Subcutaneous abdominal adipose tissue (tissue), 5 donors: Measurements from ENCODE around the gene CREBZF.

Experiments used
- H3K27ac ChIP-seq: one replicate; pipeline ENCODE4 v1.7.0; 2013; ENCODE audit warnings: low read depth, mild to moderate bottlenecking, inconsistent platforms, low read length, moderate library complexity
- H3K27me3 ChIP-seq, 5 donors: one replicate each; pipeline ENCODE4 v1.7.0; 2013; ENCODE audit warnings: low read length in 5 of 5, inconsistent platforms in 1 of 5; ENCODE audit not compliant: control insufficient read depth in 5 of 5, insufficient read depth in 4 of 5
- H3K36me3 ChIP-seq, 5 donors: one replicate each; pipeline ENCODE4 v1.7.0; 2013; ENCODE audit warnings: low read length in 5 of 5; ENCODE audit not compliant: control insufficient read depth in 5 of 5, insufficient read depth in 5 of 5
- H3K4me1 ChIP-seq, 5 donors: one replicate each; pipeline ENCODE4 v1.7.0; 2013; ENCODE audit warnings: low read length in 5 of 5, mild to moderate bottlenecking in 3 of 5, moderate library complexity in 1 of 5; ENCODE audit not compliant: control insufficient read depth in 5 of 5, insufficient read depth in 5 of 5
- H3K4me3 ChIP-seq, 5 donors: one replicate each; pipeline ENCODE4 v1.7.0; 2013; ENCODE audit warnings: low read length in 5 of 5, low read depth in 1 of 5
- H3K9ac ChIP-seq, 5 donors: one replicate each; pipeline ENCODE4 v1.7.0; 2013; ENCODE audit warnings: low read length in 5 of 5, mild to moderate bottlenecking in 4 of 5, moderate library complexity in 3 of 5
- H3K9me3 ChIP-seq, 5 donors: one replicate each; pipeline ENCODE4 v1.7.0; 2013; ENCODE audit warnings: low read length in 5 of 5; ENCODE audit not compliant: control insufficient read depth in 5 of 5
- donor health status: healthy.
- donor health status: healthy.
- donor health status: healthy.
- donor health status: healthy.
- donor health status: healthy.

The CREBZF gene

GRCh38 chr11:85664615-85665481 lies at the start of gene CREBZF:
Gene CREBZF (minus strand): TSS chr11:85665129. CDS start chr11:85664875, 254 bp downstream.
- peak within 1 kb of the TSS; percentile 98 for H3K27ac ChIP-seq
- peaks cover 4 to 39% (median 33%) of the 10 kb centered on the region in 5 donors for H3K4me1 ChIP-seq
- H3K9ac ChIP-seq: peak within 1 kb of the TSS; percentile 71 to 100 (median 98)
- H3K9me3 ChIP-seq: no peaks in the 10 kb centered on the region
- peak within 1 kb of the TSS; percentile 78 to 94 (median 90) for H3K4me3 ChIP-seq
- no peaks in the 10 kb centered on the region for H3K27me3 ChIP-seq
- peaks cover 0 to 8% (median 4%) of the 10 kb centered on the region in 5 donors for H3K36me3 ChIP-seq

GRCh38 chr11:85712953-85713352 lies 48.0 kb upstream of the CREBZF start:
- no peaks in the 10 kb centered on the region for H3K27me3 ChIP-seq
- H3K9ac ChIP-seq: no peak overlapping the region
- no peaks in the 10 kb centered on the region for H3K9me3 ChIP-seq
- H3K4me3 ChIP-seq: no peak overlapping the region
- H3K27ac ChIP-seq: no peak overlapping the region
- H3K36me3 ChIP-seq: peaks cover 0 to 2% (median 0%) of the 10 kb centered on the region in 5 donors
- H3K4me1 ChIP-seq: no peaks in the 10 kb centered on the region

- no peaks in the 10 kb centered on the region for H3K9me3 ChIP-seq
- no peak overlapping the region for H3K4me3 ChIP-seq
- no peak overlapping the region for H3K9ac ChIP-seq
- no peaks in the 10 kb centered on the region for H3K27me3 ChIP-seq
- no peaks in the 10 kb centered on the region for H3K4me1 ChIP-seq
- peaks cover 0 to 2% (median 0%) of the 10 kb centered on the region in 5 donors for H3K36me3 ChIP-seq
- H3K27ac ChIP-seq: no peak overlapping the region
Observed at GRCh38 chr11:85710917-85711316, 46.0 kb upstream of the CREBZF start.

GRCh38 chr11:85709941-85710702 lies 45.2 kb upstream of the CREBZF start:
- no peak overlapping the region for H3K4me3 ChIP-seq
- peaks cover 0 to 2% (median 0%) of the 10 kb centered on the region in 5 donors for H3K36me3 ChIP-seq
- H3K9me3 ChIP-seq: no peaks in the 10 kb centered on the region
- H3K27me3 ChIP-seq: no peaks in the 10 kb centered on the region
- no peak overlapping the region for H3K27ac ChIP-seq
- no peak overlapping the region for H3K9ac ChIP-seq
- no peaks in the 10 kb centered on the region for H3K4me1 ChIP-seq

GRCh38 chr11:85705800-85706199 lies 40.9 kb upstream of the CREBZF start:
- no peaks in the 10 kb centered on the region for H3K9me3 ChIP-seq
- H3K9ac ChIP-seq: no peak overlapping the region
- no peak overlapping the region for H3K4me3 ChIP-seq
- no peak overlapping the region for H3K27ac ChIP-seq
- H3K27me3 ChIP-seq: no peaks in the 10 kb centered on the region
- H3K36me3 ChIP-seq: no peaks in the 10 kb centered on the region
- no peaks in the 10 kb centered on the region for H3K4me1 ChIP-seq

- H3K4me3 ChIP-seq: no peak overlapping the region
- no peak overlapping the region for H3K27ac ChIP-seq
- no peaks in the 10 kb centered on the region for H3K9me3 ChIP-seq
- H3K9ac ChIP-seq: no peak overlapping the region
- no peaks in the 10 kb centered on the region for H3K36me3 ChIP-seq
- no peaks in the 10 kb centered on the region for H3K27me3 ChIP-seq
- no peaks in the 10 kb centered on the region for H3K4me1 ChIP-seq
Observed at GRCh38 chr11:85704967-85705366, 40.0 kb upstream of the CREBZF start.

GRCh38 chr11:85699957-85700741 lies 35.2 kb upstream of the CREBZF start:
- Histone ChIP-seq H3K36me3 (no peaks in the 10 kb centered on the region), H3K27ac (no peak overlapping the region), H3K9ac (no peak overlapping the region), H3K4me1 (no peaks in the 10 kb centered on the region), H3K27me3 (no peaks in the 10 kb centered on the region), H3K4me3 (no peak overlapping the region), H3K9me3 (no peaks in the 10 kb centered on the region)

- H3K4me3 ChIP-seq: no peak overlapping the region
- H3K4me1 ChIP-seq: no peaks in the 10 kb centered on the region
- H3K9me3 ChIP-seq: no peaks in the 10 kb centered on the region
- no peaks in the 10 kb centered on the region for H3K27me3 ChIP-seq
- no peak overlapping the region for H3K27ac ChIP-seq
- no peak overlapping the region for H3K9ac ChIP-seq
- no peaks in the 10 kb centered on the region for H3K36me3 ChIP-seq
Observed at GRCh38 chr11:85698195-85698594, 33.3 kb upstream of the CREBZF start.

GRCh38 chr11:85697747-85698146 lies 32.8 kb upstream of the CREBZF start:
- Histone ChIP-seq H3K9me3 (no peaks in the 10 kb centered on the region), H3K9ac (no peak overlapping the region), H3K4me1 (no peaks in the 10 kb centered on the region), H3K27ac (no peak overlapping the region), H3K27me3 (no peaks in the 10 kb centered on the region), H3K36me3 (no peaks in the 10 kb centered on the region), H3K4me3 (no peak overlapping the region)
